ENCODE results near the gene CUBN. TPM values are rescaled to one million over a fixed set of nuclear protein-coding genes. Genes with fewer than 3 reads are reported as not detected.

Gene CUBN
- polyA plus RNA-seq, 2 of the 4 experiments (the other 2 are of a cell fraction): 0.08 to 0.28 TPM

GRCh38 chr10:16909271-16909767 is 220.3 kb downstream of the CUBN start:
- H3K4me2 ChIP-seq: no peak overlapping the region
- ChIA-PET POLR2A (no interaction called here), CTCF (interaction anchor here (0.6 to 0.8 kb wide), 2 partner anchors 11 to 27 kb away, joined by 3 read pairs; no protein-coding TSS in a partner anchor)
- no peak for FAIRE-seq
- no peak for DNase-seq (ENCODE audit: low read depth in 1 of 2, low spot score in 1 of 2)
- H3K4me1 ChIP-seq: no peaks in the 10 kb centered on the region
- no peak overlapping the region for H3K27ac ChIP-seq
- H3K4me3 ChIP-seq: no peak overlapping the region
- no peaks in the 10 kb centered on the region for H3K9me3 ChIP-seq
- 88% methylated on average over 1 of the region's 1 CpG for WGBS (ENCODE audit: missing lambda C conversion rate)
- no peak for TF ChIP-seq HOXB5 (CRISPR knock-in tag; IDR thresholded peaks at IDR 0.05)
- ATAC-seq: no peak

- no peak for ATAC-seq
- peaks cover 6% of the 10 kb centered on the region; the same call in 1 of the 3 replicates for H3K9me3 ChIP-seq
- no peak overlapping the region for H3K27ac ChIP-seq
- H3K4me3 ChIP-seq: no peak overlapping the region
- WGBS (ENCODE audit: missing lambda C conversion rate): 38% methylated on average over 2 of the region's 2 CpGs
- DNase-seq (ENCODE audit: low read depth in 1 of 2, low spot score in 1 of 2): no peak
- ChIA-PET POLR2A (no interaction called here), CTCF (interaction anchor here (0.9 to 1.0 kb wide), 2 partner anchors 9 to 12 kb away, joined by 3 read pairs; no protein-coding TSS in a partner anchor)
- no peaks in the 10 kb centered on the region for H3K4me1 ChIP-seq
- TF ChIP-seq CTCF (IDR thresholded peaks at IDR 0.05) (no peak), NPAS2 (CRISPR knock-in tag; IDR thresholded peaks at IDR 0.05; ENCODE audit: borderline replicate concordance) (no peak), JUNB (IDR thresholded peaks at IDR 0.05) (no peak), NR3C1 (IDR thresholded peaks at IDR 0.05) (no peak), TP53 (CRISPR knock-in tag; IDR thresholded peaks at IDR 0.05) (no peak), RCOR1 (IDR thresholded peaks at IDR 0.05; ENCODE audit: low read depth, low read length) (no peak)
- no peak for FAIRE-seq
- H3K4me2 ChIP-seq: no peak overlapping the region
These were observed 221.9 kb downstream of the CUBN start for GRCh38 chr10:16907687-16908086.

GRCh38 chr10:16905320-16905719 is 224.3 kb downstream of the CUBN start:
- Histone ChIP-seq H3K4me1 (no peaks in the 10 kb centered on the region), H3K9me3 (peaks cover 8% of the 10 kb centered on the region; the same call in 1 of the 3 replicates), H3K4me3 (no peak overlapping the region), H3K4me2 (no peak overlapping the region), H3K27ac (no peak overlapping the region)
- ATAC-seq: no peak
- 77% methylated on average over 8 of the region's 8 CpGs for WGBS (ENCODE audit: missing lambda C conversion rate)
- ChIA-PET POLR2A (no interaction called here), CTCF (interaction anchor here (0.8 kb wide), 1 partner anchor 11 kb away, joined by 3 read pairs; no protein-coding TSS in a partner anchor)
- FAIRE-seq: no peak
- DNase-seq (ENCODE audit: low read depth in 1 of 2, low spot score in 1 of 2): no peak
- TF ChIP-seq EHMT2 (IDR thresholded peaks at IDR 0.05; ENCODE audit: low read depth): no peak
- TF ChIP-seq PBX3 (IDR thresholded peaks at IDR 0.05): no peak
- TF ChIP-seq ZNF302 (CRISPR knock-in tag; IDR thresholded peaks at IDR 0.05): no peak
- TF ChIP-seq MAFK (IDR thresholded peaks at IDR 0.05; ENCODE audit: partially characterized antibody): no peak
- TF ChIP-seq RFX5 (IDR thresholded peaks at IDR 0.05): no peak

GRCh38 chr10:16904639-16905061 is 225.0 kb downstream of the CUBN start:
- WGBS (ENCODE audit: missing lambda C conversion rate): 70% methylated on average over 4 of the region's 4 CpGs
- Histone ChIP-seq H3K9me3 (peaks cover 8% of the 10 kb centered on the region; the same call in 1 of the 3 replicates), H3K4me1 (no peaks in the 10 kb centered on the region), H3K4me3 (no peak overlapping the region), H3K4me2 (no peak overlapping the region), H3K27ac (no peak overlapping the region)
- ATAC-seq: no peak
- TF ChIP-seq CBX2 (IDR thresholded peaks at IDR 0.05; ENCODE audit: borderline replicate concordance, low read depth): no peak
- no peak for TF ChIP-seq JUNB (IDR thresholded peaks at IDR 0.05)
- no peak for TF ChIP-seq POLR2AphosphoS2 (conservative IDR thresholded peaks at IDR 0.05; ENCODE audit: low read length)
- no peak for TF ChIP-seq TP53 (CRISPR knock-in tag; IDR thresholded peaks at IDR 0.05)
- no peak for TF ChIP-seq BCL3 (IDR thresholded peaks at IDR 0.05)
- no peak for TF ChIP-seq ELK1 (IDR thresholded peaks at IDR 0.05; ENCODE audit: low read depth, low read length)
- no peak for TF ChIP-seq ZSCAN20 (CRISPR knock-in tag; IDR thresholded peaks at IDR 0.05)
- TF ChIP-seq SMC3 (IDR thresholded peaks at IDR 0.05): no peak
- no peak for TF ChIP-seq HMGXB4 (CRISPR knock-in tag; IDR thresholded peaks at IDR 0.05; ENCODE audit: borderline replicate concordance)
- no peak for TF ChIP-seq RARB (CRISPR knock-in tag; IDR thresholded peaks at IDR 0.05)
- TF ChIP-seq MAX (IDR thresholded peaks at IDR 0.05): no peak
- no peak for TF ChIP-seq KDM1A (IDR thresholded peaks at IDR 0.05; ENCODE audit: low read depth)
- no peak for TF ChIP-seq NPAS2 (CRISPR knock-in tag; IDR thresholded peaks at IDR 0.05; ENCODE audit: borderline replicate concordance)
- CTCF ChIA-PET: interaction anchor here (0.8 kb wide), 1 partner anchor 12 kb away, joined by 3 read pairs; no protein-coding TSS in a partner anchor
- POLR2A ChIA-PET: no interaction called here
- no peak for DNase-seq (ENCODE audit: low read depth in 1 of 2, low spot score in 1 of 2)
- FAIRE-seq: no peak
